ENCODE results near the gene RHCE. TPM values are rescaled to one million over a fixed set of nuclear protein-coding genes. Genes with fewer than 3 reads are reported as not detected.
"Not testable (repeated sequence)": the region's sequence is repeated elsewhere in the genome, so short reads cannot be mapped to it uniquely, and the experiment has no call there.

RHCE gene
- total RNA-seq = 0.08 and 0.27 TPM in 2 replicates

GRCh38 chr1:25420715-25421114 is at the start of gene RHCE:
Gene RHCE, minus strand, starts transcription at chr1:25420825. Its CDS starts 39 bp downstream, at chr1:25420786.
- not testable (repeated sequence) for H3K36me3 ChIP-seq (ENCODE audit: control insufficient read depth, insufficient read depth, low read length); DNase-seq (ENCODE audit: low read depth); H3K4me3 ChIP-seq (ENCODE audit: low read depth, low read length); H3K27me3 ChIP-seq (ENCODE audit: control insufficient read depth, insufficient read depth, low read length)

GRCh38 chr1:25469177-25469576 is 48.6 kb upstream of the RHCE start:
- TF ChIP-seq, protein P1, sequence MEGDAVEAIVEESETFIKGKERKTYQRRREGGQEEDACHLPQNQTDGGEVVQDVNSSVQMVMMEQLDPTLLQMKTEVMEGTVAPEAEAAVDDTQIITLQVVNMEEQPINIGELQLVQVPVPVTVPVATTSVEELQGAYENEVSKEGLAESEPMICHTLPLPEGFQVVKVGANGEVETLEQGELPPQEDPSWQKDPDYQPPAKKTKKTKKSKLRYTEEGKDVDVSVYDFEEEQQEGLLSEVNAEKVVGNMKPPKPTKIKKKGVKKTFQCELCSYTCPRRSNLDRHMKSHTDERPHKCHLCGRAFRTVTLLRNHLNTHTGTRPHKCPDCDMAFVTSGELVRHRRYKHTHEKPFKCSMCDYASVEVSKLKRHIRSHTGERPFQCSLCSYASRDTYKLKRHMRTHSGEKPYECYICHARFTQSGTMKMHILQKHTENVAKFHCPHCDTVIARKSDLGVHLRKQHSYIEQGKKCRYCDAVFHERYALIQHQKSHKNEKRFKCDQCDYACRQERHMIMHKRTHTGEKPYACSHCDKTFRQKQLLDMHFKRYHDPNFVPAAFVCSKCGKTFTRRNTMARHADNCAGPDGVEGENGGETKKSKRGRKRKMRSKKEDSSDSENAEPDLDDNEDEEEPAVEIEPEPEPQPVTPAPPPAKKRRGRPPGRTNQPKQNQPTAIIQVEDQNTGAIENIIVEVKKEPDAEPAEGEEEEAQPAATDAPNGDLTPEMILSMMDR (IDR thresholded peaks at IDR 0.05; ENCODE audit: insufficient read depth, low read length, poor library complexity, severe bottlenecking) = no peak
- Histone ChIP-seq H3K36me3 (ENCODE audit: control insufficient read depth, insufficient read depth, low read length) (no peaks in the 10 kb centered on the region), H3K27me3 (ENCODE audit: control insufficient read depth, insufficient read depth, low read length) (no peaks in the 10 kb centered on the region), H3K4me3 (ENCODE audit: low read depth, low read length) (no peak overlapping the region)
- DNase-seq (ENCODE audit: low read depth) = no peak

DNA sequence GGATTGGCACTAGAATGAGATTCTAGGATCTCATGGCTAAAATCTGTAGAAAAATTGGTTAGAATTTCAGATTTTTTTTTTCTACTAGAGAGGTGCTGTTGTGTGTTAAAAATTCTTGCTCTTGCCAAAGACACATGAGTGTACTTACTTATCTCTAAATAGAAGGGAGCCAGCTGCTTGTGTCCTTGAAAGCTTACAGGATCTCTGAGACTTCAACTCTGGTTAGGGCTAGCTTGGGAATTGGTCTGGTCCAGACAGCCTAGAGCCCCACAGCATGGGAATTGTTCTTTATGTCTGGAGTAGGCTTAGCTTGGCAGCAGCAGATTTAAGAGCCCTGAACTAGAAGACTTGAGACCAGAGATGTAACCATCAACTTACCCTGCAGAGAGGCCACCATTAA is 47.4 kb upstream of the RHCE start:
- TF ChIP-seq, protein P1 (IDR thresholded peaks at IDR 0.05; ENCODE audit: insufficient read depth, low read length, poor library complexity, severe bottlenecking) = no peak
- Histone ChIP-seq H3K4me3 (ENCODE audit: low read depth, low read length) (no peak overlapping the region), H3K27me3 (ENCODE audit: control insufficient read depth, insufficient read depth, low read length) (no peaks in the 10 kb centered on the region), H3K36me3 (ENCODE audit: control insufficient read depth, insufficient read depth, low read length) (no peaks in the 10 kb centered on the region)
- no peak for DNase-seq (ENCODE audit: low read depth)

DNA sequence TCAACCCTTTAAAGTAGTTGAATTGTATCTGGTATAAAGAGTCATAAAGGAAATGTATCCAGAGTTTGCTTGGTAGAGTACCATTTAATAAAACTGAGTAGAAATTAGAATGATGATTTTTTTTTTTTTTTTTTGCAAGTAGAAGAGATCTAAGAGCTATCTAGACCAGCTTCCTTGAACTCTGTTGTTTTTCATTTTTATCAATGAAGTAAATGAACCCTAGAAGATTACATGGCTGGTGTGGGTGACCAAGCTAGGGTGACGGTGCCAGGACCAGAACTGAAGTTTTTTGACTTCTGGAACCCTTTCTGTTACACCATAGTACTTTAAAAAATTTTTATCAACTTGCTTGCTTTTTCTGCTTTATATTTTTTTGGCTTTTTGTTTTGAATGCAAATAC is 47.0 kb upstream of the RHCE start:
- no peak for DNase-seq (ENCODE audit: low read depth)
- Histone ChIP-seq H3K4me3 (ENCODE audit: low read depth, low read length) (no peak overlapping the region), H3K27me3 (ENCODE audit: control insufficient read depth, insufficient read depth, low read length) (no peaks in the 10 kb centered on the region), H3K36me3 (ENCODE audit: control insufficient read depth, insufficient read depth, low read length) (no peaks in the 10 kb centered on the region)
- TF ChIP-seq, protein P1 (IDR thresholded peaks at IDR 0.05; ENCODE audit: insufficient read depth, low read length, poor library complexity, severe bottlenecking) = no peak

DNA sequence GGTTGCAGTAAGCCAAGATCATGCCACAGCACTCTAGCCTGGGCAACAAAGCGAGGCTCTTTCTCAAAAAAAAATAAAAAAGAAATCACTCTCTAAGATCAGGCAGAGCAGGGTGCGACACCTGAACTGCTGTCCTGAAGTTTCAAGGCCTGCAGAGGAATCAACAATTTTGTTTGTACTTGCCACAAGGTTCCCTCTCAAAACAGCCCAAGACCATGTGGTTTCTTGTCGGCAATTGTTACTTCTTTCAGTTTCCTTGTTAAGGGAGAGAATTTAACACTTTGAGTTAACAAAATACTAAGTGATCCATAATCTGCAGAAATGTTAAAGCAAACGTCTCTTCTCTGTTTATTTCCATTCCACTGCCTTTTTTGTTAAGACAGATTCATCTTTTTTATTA is 46.6 kb upstream of the RHCE start:
- H3K4me3 ChIP-seq (ENCODE audit: low read depth, low read length) = no peak overlapping the region
- no peak for DNase-seq (ENCODE audit: low read depth)
- TF ChIP-seq, protein P1 (IDR thresholded peaks at IDR 0.05; ENCODE audit: insufficient read depth, low read length, poor library complexity, severe bottlenecking) = no peak
- H3K27me3 ChIP-seq (ENCODE audit: control insufficient read depth, insufficient read depth, low read length) = no peaks in the 10 kb centered on the region
- no peaks in the 10 kb centered on the region for H3K36me3 ChIP-seq (ENCODE audit: control insufficient read depth, insufficient read depth, low read length)

GRCh38 chr1:25462732-25463131 is 42.1 kb upstream of the RHCE start:
- Histone ChIP-seq H3K27me3 (ENCODE audit: control insufficient read depth, insufficient read depth, low read length) (no peaks in the 10 kb centered on the region), H3K4me3 (ENCODE audit: low read depth, low read length) (no peak overlapping the region), H3K36me3 (ENCODE audit: control insufficient read depth, insufficient read depth, low read length) (peaks cover 3% of the 10 kb centered on the region)
- TF ChIP-seq, protein P1 (IDR thresholded peaks at IDR 0.05; ENCODE audit: insufficient read depth, low read length, poor library complexity, severe bottlenecking) = no peak
- no peak for DNase-seq (ENCODE audit: low read depth)

Measured in kidney epithelial cell (primary cell).